ENCODE results near the gene KRTAP5-8.
"Not testable (repeated sequence)": the region's sequence is repeated elsewhere in the genome, so short reads cannot be mapped to it uniquely, and the experiment has no call there.

KRTAP5-8 gene, protein sequence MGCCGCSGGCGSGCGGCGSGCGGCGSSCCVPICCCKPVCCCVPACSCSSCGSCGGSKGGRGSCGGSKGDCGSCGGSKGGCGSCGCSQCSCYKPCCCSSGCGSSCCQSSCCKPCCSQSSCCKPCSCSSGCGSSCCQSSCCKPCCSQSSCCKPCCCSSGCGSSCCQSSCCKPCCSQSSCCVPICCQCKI

DNA sequence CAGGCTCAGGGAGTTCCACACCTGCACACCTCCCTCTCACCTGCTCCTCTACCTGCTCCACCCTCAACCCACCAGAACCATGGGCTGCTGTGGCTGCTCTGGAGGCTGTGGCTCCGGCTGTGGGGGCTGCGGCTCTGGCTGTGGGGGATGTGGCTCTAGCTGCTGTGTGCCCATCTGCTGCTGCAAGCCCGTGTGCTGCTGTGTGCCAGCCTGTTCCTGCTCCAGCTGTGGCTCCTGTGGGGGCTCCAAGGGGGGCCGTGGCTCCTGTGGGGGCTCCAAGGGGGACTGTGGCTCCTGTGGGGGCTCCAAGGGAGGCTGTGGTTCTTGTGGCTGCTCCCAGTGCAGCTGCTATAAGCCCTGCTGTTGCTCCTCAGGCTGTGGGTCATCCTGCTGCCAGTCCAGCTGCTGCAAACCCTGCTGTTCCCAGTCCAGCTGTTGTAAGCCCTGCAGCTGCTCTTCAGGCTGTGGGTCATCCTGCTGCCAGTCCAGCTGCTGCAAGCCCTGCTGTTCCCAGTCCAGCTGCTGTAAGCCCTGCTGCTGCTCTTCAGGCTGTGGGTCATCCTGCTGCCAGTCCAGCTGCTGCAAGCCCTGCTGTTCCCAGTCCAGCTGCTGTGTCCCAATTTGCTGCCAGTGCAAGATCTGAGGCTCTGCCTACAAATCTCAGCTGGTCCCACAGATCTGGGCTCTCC lies at the start of gene KRTAP5-8:
Gene KRTAP5-8, plus strand, starts transcription at position 49 of the 689 bp plus-strand sequence. Its CDS starts 31 bp downstream, at position 80.
- not testable (repeated sequence) for DNase-seq

DNA sequence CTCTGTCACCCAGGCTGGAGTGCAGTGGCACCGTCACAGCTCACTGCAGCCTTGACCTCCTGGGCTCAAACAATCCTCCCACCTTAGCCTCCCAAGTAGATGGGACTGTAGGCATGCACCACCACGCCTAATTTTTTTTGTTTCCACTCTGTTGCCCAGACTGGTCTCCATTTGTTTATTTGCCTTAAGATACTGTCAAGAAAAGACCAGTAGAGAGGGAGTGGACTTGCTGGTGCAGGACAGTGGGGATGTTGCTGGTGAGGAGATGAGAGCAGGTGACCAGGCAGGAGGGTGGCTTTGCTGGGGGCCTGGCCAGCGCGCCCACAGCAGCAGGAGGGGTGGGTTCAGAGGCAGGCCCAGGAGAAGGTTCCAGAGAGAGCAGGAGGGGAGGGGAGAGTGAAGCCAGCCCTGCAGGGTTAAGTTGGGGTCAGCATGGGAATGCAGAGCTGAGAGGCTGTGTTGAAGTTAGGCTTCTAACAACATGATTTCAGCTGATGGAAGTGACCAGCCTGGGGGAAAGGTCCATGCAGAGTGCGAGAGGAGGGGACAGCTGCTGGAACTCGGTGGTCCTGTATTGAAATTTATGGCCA lies 49.0 kb upstream of the KRTAP5-8 start:
- DNase-seq, result peak; percentile 5

DNA sequence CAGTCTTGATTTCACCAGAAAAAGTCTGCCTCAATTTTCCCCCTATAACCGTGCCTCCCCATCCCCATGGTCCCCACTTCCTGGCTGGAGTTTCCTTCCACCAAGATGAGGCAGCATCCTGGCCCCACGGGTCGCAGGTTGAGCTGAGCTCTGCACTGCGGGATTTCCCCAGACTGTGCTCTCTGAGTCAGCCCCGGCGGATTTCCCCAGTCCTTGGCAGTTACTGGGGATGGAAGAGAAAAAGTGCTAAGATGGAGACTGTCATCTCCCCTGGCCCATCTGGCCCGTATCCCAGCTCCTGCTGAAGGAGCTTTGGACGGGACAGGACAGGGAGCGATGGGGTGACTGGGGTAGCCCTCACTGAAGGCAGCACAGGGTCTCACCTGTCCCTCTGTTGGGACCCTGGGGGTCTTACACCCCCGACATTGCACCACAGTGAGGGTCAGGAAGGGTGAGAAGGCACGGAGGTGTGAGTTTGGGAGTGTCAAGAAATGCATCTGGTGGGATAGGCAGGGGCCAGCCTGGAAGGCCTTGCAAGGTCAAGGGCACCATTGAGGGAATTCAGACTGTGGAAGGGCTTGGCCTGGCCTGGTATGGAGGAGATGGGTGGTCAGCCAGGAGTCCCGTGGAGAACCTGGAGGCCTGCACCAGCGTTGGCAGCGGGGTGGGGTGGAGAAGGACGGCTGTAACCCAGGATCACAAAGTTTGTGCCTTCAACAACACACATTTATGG lies 48.3 kb upstream of the KRTAP5-8 start:
- peak; percentile 13 for DNase-seq

DNA sequence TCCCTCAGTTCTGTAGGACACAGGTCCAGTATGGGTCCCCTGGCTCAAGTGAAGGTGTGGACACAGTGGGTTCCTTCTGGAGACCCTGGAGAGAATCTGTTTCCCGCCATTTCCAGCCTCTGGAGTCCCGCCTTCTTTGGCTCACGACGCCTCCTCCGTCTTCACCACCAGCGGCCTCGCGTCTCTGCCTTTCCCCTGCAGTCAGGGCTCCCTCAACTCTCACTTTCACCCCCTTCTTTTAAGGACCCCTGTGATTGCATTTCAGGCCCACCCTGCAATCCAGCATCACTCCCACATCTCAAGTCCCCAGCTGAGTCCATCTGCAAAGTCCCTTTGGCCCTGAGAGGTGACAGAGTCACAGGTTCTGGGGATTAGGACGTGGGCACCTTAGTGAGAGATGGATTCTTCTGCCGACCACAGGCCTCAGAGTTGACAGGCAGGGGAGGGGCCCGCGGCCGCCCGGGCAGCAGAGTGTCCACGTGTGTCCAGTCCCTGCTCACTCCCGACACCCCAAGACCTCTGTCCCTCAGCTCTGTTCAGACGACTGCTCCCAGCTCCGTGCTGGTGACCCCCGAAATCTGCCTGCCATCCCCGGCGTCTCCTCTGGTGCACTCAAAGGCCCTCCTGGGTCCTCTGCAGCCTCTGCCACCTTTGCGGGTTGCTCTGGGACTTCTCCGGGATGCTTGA lies 47.6 kb upstream of the KRTAP5-8 start:
- DNase-seq, result peak; percentile 6

DNA sequence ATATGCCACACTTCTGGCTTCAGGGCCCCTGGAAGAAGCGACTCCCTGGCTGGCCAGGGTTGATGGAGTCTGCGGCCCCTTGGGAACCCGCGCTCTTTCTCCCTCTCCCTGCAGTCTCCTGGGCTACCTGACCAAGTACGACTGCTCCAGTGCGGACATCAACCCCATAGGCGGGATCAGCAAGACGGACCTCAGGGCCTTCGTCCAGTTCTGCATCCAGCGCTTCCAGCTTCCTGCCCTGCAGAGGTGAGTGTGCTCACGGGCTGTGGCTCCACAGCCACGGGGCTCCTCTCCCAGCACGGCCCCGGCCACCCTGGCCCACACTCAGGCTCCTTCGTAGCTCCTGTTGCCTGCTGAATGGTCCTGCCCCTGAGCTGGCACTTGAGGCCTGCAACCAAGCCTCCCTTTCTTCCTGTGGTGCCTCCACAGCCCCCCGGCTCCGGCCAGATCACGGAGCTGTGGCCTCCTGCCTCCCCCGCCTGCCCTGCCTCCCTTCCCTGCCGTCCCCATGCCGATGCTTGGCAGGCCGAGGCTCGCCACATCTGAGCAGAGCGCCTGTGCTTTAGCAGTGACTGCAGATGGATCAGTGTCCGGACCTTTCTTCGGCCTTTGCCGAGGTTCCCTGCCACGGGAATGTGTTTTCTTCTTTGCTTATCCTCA lies 47.0 kb upstream of the KRTAP5-8 start:
- peak; percentile 13 for DNase-seq

DNA sequence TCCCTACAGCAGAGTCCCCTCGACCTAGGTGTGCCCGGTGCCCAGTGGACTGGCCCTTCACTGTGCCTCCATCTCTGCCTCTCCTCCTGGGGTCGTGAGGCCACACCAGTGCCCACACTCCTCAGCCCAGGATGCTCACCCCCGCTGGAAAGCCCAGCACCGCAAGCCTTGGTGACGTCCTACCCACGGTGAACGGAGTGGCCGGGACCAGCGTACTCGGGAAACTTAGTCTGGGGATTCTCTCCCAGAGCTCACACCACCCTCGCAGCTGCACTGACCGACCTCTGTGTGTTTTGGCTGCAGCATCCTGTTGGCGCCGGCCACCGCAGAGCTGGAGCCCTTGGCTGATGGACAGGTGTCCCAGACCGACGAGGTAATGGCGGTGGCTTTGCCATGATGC lies 46.3 kb upstream of the KRTAP5-8 start:
- DNase-seq, result peak; percentile 7

DNA sequence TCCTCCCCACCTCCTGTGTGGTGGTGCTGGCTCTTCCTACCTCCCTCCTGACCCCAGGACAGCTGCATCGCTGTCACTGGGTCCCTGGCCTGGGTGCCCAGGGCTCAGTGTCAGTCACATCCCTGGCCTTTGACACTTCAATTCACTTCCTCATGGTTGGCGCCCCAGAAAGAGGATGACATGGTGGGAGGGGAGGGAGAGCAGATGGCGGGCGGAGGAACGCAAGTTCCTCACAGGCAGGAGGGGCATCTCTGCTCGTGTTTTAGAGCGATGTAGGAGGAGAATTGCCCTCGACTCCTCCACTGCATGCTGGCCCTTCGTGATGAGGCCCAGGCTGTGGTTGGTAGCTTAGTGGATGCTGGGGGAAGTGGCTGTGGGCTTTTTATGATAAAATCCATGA lies 45.9 kb upstream of the KRTAP5-8 start:
- no peak for DNase-seq

DNA sequence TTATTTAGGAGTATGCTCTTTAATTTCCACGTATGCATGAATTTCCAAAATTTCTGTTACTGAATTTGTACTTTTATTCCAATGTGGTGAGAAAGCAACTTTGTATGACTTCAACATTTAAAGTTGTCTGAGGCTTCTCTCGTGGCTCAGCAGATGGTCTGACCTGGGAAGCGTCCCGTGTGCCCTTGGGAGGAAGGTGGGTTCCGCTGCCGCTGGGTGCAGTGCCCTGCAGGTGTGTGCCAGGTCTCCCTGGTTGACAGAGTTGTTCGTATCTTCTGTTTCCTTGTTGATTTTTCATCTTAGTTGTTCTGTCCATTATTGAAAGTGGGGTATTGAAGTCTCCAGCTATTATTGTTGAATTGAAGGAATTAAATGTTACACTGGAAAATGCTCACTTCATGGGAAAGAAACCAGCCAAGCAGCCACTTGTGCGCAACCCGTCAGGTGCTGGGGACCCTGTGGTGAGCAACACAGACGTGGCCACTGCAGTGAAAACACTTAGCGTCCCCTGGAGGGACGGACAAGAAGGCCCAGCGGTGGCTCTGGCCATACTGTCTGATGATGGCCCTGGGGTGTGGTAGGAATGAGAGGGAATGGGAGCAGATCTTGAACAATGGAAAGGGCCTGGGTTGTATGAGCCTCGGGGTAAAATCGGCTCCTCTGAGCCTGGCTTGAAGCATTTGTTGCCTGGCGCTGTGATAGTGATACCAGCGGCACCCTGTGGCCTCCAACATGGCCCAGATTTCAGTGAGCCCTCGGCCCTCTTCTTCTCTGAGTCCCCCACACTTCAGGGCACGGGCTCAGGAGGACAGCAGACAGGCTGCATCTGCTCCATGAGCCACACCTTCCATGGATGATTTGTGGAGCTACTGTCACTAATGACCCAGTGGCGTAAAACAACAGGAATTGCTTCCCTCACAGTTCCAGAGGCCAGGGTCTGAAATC lies 42.3 kb upstream of the KRTAP5-8 start:
- DNase-seq, result peak; percentile 1

DNA sequence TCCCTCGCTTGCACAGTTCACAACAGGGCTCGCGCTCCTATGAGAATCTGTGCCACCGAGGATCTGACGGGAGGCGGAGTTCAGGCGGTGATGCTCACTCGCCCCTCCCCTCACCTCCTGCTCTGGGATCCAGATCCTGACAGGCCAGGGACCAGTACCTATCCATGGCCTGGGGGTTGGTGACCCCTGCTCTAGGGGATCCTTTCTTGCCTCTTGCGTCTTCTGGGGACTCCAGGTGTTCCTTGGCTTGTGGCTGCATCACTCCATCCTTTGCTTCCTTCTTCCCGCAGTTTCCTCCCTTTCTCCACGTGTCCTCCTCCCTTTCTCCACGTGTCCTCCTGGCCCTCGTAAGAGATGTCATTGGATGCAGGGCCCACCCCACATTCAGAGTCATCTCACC lies 41.4 kb upstream of the KRTAP5-8 start:
- DNase-seq, result no peak

DNA sequence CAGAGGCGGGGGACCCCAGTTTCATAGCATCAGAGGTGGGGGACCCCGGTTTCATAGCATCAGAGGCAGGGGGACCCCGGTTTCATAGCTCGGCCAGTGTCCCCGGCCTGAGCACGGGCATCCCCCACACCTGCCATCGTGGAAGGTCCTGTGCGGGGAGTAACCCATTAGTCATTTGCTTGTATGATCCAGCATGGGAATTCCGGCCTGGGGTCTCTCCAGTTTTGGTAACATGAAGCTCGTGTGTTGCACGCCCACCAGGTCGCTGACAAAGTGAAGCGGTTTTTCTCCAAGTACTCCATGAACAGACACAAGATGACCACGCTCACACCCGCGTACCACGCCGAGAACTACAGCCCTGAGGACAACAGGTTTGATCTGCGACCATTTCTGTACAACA lies 39.7 kb upstream of the KRTAP5-8 start:
- peak; percentile 2 for DNase-seq

DNA sequence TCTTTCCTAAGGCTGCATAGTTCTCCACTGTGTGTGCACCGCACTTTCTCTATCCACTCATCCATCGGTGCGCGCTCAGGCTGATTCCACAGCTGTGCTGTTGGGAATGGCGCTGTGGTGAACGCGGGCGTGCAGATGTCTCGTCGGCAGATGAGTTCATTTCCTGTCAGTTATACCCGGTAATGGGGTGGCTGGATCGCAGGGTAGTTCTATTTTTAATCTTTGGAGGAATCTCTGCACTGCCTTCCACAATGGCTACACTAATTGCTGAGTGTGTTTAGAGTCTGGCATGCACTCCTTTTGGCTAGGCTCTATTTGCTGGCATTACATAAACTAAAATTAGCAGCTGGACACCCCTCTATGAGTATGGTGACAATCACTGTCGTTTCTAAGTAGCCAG lies 38.7 kb upstream of the KRTAP5-8 start:
- DNase-seq, result no peak

DNA sequence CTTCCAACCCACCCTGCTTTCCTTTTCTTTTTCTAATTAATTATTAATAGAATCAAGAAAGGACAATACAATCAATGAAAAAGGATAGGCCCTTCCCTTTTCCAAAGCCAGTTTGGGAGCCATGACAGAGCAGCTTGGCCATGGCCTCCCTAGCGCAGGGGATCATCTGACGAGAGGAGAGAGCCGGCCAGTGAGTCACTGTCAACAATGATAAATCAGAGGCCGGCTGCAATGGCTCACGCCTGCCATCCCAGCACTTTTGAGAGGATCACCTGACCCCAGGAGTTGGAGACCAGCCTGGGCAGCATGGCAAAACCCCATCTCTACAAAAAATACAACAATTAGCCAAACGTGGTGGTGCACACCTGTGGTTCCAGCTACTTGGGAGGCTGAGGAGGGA lies 38.3 kb upstream of the KRTAP5-8 start:
- DNase-seq, result no peak

DNA sequence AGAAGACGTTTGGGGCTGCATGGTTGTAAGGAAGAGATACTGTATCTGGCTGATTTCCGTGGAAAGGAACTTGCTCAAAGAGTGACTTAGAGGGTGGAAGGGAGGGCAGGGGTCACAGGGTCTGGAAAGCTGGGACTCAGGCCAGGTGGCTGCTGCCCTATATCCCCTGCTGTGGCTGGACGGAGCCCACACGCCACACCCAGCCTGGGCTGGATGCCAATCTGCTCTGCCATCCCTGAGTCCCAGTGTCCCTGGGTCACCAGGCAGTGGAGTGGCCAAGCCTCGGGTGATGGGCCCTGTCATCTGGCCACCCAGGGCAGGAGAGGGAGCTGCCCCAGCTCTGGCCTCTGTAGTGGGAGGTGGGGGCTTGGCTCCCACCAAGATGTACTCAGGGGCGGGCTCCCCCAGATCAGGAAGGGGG lies 37.2 kb upstream of the KRTAP5-8 start:
- DNase-seq, result no peak

DNA sequence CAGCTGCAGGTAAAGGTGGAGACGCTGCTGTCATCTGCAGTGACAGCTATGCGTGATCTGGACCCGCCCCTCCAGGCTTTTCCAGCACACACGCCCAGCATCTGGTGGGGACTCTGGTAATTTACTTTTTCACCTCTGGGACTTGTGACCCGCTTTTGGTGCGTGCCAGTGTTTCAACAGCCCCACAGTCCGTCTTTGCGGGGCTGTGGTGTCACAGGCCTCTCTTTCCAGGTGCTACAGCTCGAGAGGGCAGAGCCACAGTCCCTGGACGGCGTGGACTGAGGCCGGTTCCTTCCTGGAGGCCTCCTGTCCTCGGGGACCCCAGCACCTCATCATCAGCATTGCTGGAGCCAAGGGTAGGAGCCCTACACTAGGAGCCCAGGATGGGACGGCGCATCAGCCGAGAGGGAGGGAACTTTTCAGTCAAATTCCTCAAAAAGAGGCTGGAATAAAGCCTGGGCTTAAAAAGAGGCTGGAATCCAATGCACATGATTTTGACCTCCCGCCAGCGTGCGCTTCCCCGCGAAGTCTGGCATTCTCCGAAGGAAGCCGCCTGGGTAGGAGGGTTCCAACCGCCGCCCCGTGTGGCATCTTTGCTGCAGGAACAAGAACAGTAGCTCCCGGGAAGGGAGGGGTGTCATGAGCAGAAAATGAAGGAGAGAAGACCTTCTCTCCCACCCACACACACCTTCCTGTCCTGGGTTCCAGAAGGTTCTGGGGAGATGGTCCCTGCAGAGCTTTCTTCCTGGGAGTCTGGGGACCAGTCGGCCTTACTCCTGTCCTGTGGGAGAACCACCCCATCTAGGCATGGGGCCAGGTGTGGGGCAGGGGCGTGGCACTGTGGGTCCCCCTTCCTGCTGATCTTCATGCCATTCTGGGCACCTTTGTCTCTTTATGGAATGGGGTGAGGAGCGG lies 36.5 kb upstream of the KRTAP5-8 start:
- no peak for DNase-seq

DNA sequence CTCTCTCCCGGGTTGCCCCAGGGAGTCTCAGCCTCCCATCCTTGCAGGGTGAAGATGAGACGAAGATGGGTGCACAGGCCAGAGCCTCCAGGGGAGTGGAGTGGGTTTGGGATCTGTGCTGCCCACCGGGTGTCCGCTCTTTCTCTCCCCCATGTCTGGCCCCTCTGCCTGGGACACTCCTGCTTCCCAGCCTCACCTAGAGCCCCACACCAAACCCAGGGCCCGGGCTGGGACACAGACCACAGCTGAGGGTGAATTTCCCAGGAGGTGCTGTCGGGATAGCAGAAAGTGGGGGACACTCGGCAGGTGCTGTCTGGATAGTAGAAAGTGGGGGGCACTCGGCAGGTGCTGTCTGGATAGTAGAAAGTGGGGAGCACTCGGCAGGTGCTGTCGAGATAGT lies 35.8 kb upstream of the KRTAP5-8 start:
- DNase-seq, result no peak

DNA sequence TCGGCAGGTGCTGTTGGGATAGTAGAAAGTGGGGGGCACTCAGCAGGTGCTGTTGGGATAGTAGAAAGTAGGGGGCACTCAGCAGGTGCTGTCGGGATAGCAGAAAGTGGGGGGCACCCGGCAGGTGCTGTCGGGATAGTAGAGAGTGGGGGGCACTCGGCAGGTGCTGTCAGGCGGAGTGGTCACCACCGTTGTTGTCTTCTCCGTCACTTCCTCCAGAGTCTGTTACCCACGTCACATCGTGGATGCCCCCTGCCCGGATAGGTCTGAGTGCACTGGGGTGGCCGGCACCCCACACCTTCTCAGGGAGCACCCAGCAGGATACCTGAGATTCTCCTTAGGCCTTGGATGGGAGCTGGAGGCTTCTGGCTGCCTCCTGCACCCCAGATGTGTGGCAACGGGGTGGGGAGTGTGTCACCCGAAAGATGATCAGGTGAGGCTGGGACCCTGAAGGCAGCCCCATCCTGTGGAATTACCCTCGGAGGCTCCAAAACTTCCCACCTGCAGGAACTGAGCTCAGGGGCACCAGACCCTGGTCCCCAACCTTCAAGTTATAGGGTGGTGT lies 34.9 kb upstream of the KRTAP5-8 start:
- DNase-seq, result no peak

DNA sequence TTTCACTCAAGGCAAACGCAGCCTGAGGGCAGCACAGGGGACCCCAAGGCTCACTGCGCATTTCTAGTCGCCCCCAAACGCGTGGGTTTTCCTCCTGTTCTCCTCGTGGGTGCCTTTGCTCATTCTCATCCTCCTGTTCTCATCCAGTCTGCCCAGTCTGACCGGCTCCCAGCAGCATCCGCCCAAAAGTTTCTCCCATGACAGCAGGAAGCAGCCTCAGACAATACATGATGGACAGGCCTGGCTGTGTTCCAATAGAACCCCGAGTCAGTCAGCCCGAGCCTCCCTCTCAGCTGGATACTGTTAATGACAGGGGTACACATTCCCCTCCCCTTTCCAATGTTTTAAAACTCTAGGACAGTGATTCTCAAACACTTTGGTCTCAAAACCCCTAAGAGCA lies 33.3 kb upstream of the KRTAP5-8 start:
- no peak for DNase-seq

DNA sequence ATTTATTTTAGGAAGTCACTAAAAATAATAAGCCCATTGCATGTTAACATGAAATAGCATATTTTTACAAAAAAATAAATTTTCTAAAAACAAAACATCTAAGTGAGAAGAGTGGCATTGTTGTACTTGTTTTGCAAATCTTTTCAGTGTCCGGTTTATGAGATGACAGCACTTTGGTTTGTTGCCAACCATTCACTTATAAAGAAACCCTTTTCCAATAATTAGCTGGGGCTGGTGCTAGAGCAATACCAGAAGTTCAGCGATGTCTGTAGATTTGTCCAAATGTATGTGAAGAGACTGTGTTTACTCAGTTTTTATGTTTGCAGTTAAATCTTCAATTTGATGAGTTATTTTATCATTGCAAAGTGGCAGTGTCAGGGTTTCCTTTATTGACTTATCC lies 32.8 kb upstream of the KRTAP5-8 start:
- DNase-seq, result no peak

DNA sequence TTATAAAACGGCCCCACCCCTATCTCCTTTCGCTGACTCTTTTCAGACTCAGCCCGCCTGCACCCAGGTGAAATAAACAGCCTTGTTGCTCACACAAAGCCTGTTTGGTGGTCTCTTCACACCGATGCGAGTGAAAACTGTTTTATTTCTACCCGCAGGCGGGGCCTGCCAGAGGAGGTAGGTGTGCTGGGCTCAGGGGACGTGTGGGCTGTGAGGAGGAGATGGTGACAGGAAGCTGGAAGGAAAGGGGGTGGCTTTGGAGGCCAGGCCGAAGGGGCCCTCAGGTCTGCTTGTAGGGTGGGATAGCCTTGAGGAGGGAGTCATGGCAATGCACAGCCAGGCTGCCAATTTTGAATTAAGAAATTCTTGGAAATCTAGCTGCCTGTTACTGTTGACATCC lies 32.0 kb upstream of the KRTAP5-8 start:
- DNase-seq, result no peak

DNA sequence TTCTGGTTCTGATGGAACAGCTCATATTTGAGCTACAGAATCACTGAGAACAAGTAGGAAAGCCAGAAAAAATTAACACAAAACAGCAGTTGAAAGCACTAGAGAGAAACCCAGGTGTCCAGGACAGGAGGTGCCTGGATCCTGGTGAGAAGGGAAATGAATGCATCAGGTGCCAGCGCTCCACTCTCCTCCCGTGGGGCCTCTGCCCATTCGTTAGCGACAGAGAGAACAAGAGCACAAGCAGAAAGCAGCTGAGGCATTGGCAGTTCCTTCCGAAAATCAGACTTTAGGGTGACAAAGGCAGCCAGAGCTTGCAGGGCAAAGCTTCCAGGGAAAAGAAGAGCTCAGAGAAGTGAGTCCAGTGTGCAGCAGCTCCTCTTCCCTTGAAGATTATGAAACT lies 30.7 kb upstream of the KRTAP5-8 start:
- no peak for DNase-seq
